Activated CD8-positive, alpha-beta T cell treated with anti-CD3 and anti-CD28 coated beads, Interleukin-2, amount 10 ng/mL, durations not matched to agents 7 days and 5 days (primary cell): ENCODE results near the gene PRPF38B. TPM values are rescaled to one million over a fixed set of nuclear protein-coding genes. Genes with fewer than 3 reads are reported as not detected.
A peak's percentile ranks its signal among the peaks of the same experiment; 100 is the strongest.
"Not testable (repeated sequence)": the region's sequence is repeated elsewhere in the genome, so short reads cannot be mapped to it uniquely, and the experiment has no call there.

Experiments used
- ATAC-seq: fragments of 150-1000 bp; cut with Tn5 transposase; one replicate; pipeline ENCODE4 v1.10.0; 2021; ENCODE audit warnings: moderate library complexity
- CTCF ChIA-PET: fragments of 350-600 bp; sonication (Branson Sonifier 250); formaldehyde crosslinking; loops from one replicate; lab custom pipeline; 2021; ENCODE audit warnings: antibody characterized with exemption; lab: Charles Lee
- POLR2A ChIA-PET: fragments of 350-600 bp; sonication (Branson Sonifier 250); formaldehyde crosslinking; loops from one replicate; lab custom pipeline; 2021; ENCODE audit warnings: antibody characterized with exemption; lab: Charles Lee
- DNase-seq: peaks from one replicate; pipeline ENCODE4 v3.0.0-alpha.2; 2020
- H3K27ac Mint-ChIP-seq: one replicate; pipeline ENCODE4 v1.8.0; 2021; ENCODE audit warnings: mild to moderate bottlenecking, mixed read lengths
- H3K27me3 Mint-ChIP-seq: one replicate; pipeline ENCODE4 v1.8.0; 2021; ENCODE audit warnings: low read depth, mixed read lengths
- H3K36me3 Mint-ChIP-seq: one replicate; pipeline ENCODE4 v1.8.0; 2021; ENCODE audit warnings: low read depth, mixed read lengths
- H3K4me1 Mint-ChIP-seq: one replicate; pipeline ENCODE4 v1.8.0; 2021; ENCODE audit warnings: low read depth, mixed read lengths
- H3K4me3 Mint-ChIP-seq: one replicate; pipeline ENCODE4 v1.8.0; 2021; ENCODE audit warnings: mild to moderate bottlenecking, mixed read lengths
- H3K9me3 Mint-ChIP-seq: one replicate; pipeline ENCODE4 v1.8.0; 2022; ENCODE audit warnings: mixed read lengths; ENCODE audit not compliant: insufficient read depth
- total RNA-seq, 2 experiments: library from RNA; stranded (reverse); gene quantifications; one replicate each; pipeline ENCODE4 v1.2.3, GENCODE V29; 2021

Gene PRPF38B
- total RNA-seq, 2 experiments from 2014 or later = 66.8 to 69.1 TPM

DNA sequence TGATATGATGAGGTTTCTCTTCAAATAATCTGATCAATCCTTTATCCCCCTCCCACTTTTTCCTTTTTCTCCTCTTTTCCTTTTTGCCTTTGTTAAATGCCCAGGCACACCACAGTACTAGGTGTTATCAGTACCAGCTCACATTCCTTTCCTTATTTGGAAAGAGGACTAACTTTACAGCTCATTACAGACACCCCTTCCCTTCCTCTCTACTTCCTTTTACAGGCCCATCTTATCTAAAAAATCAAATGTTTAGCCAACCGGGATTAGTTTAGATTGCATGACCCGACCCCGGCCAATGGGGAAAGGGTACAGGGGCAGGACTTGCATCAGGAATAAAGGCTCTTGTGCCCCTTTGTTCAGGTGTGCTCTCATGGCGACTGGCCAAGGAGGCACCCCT lies 10.4 kb upstream of the PRPF38B start:
- CTCF ChIA-PET = interaction anchor here (0.9 to 3.3 kb wide), 3 partner anchors 10 to 34 kb away, joined by 3 to 20 read pairs (median 3); partner anchors contain the start of gene PRPF38B

DNA sequence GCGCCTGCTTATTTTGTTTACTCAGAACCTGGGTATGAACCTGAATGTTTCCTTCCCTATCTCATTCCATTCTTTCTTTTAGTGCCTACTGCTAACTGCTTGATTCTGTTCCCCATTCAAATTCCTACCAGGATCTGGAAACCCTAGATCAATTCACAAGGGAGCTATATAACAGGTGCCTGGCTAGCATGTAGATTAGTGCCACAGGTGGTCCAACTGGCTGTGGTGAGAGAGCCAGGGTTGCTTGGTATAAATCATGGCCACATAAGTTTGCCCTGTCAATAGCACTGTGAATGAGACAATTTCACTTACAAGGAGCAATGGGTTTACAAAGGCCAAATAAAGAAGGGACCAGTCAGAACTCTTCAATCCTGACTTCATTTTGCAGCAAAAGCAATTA lies 6.6 kb upstream of the PRPF38B start:
- Mint-ChIP-seq H3K36me3 (peaks cover 4% of the 10 kb centered on the region), H3K9me3 (no peaks in the 10 kb centered on the region), H3K27me3 (peaks cover 5% of the 10 kb centered on the region), H3K4me3 (no peak overlapping the region), H3K27ac (no peak overlapping the region), H3K4me1 (peaks cover 11% of the 10 kb centered on the region)
- no peak for ATAC-seq
- DNase-seq = no peak
- POLR2A ChIA-PET = no interaction called here
- CTCF ChIA-PET = no interaction called here

More for the DNA sequence above, 10.4 kb upstream of the PRPF38B start:
- POLR2A ChIA-PET = interaction anchor here (8.4 kb wide), 1 partner anchor 10 kb away, joined by 65 read pairs; the partner anchor contains the start of gene PRPF38B
- not testable (repeated sequence) for H3K4me3 Mint-ChIP-seq, H3K27me3 Mint-ChIP-seq, ATAC-seq, H3K9me3 Mint-ChIP-seq, DNase-seq, H3K27ac Mint-ChIP-seq, H3K36me3 Mint-ChIP-seq
- H3K4me1 Mint-ChIP-seq = peaks cover 10% of the 10 kb centered on the region

DNA sequence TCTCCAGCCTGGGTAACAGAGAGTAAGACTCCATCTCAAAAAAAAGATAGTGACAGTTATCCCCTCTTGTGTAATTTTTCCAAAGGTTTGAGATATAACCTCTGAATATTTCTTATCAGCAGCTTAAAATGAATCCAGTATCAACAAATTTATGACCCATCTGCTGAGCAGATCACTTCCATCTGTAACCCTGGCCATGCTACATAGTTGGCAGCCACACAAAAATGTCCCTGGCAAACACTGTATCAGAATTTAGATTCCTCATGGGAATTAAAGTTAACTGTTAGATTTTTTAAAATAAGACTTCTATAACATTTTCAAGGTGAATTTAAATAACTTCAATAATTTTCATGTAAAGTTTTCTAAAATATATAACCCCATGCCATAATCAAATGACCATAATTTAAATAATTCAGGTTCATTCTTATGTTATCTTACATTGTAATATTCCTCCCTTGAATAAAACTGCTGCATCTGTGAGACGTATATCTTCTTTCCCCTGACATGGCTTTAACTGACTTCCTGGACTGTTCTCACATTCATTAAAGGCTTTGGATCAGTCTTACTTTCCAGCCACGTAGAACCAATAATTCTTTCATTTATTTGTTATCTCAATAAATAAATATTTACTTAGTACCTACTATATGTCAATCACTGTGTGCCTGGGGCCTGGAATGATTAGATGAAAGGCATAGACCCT lies 5.3 kb upstream of the PRPF38B start:
- POLR2A ChIA-PET = no interaction called here
- CTCF ChIA-PET = no interaction called here
- H3K27ac Mint-ChIP-seq = no peak overlapping the region

DNA sequence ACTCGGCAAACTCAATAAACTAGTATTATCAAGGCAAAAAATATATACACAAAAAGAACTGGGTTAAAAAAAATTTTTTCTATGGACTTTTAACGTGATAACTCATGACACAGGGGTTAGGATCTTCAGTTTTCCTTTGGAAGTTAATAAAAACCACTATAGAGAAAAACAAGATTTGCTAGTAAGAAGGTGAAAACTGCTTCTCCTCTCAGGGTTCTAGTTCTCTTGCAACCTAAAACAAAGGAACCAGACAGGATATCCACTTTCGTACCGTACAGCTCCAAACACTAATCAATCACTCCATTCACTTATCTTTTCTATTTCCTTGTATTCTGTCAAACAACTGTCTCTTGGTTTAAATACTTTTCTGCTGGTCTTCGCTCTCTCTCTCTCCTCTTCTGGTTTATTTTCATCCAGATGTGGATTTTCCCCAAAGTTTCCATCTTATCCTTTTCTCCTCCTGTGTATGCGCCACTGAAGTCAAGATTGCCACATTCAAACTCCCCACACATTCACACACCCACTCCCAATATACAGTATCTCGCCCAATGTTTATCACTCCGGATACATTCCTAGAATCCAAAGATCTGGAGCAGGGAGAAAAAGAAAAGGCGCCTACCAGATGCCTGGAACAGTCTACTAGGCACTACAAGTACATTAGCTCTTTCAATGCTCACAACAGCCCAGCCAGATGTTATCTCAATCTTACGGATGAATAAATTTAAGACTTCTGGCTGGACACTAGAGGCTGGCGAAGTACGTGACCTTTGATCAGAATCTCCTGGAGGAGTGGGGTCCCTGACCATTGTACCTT lies 775 bp upstream of the PRPF38B start:
- peaks cover 37% of the 10 kb centered on the region for H3K36me3 Mint-ChIP-seq
- CTCF ChIA-PET = interaction anchor here (0.7 to 5.6 kb wide), 24 partner anchors 9 to 491 kb away, joined by 3 to 103 read pairs (median 6); partner anchors contain the start of genes EEIG2, HENMT1 and SLC25A24
- peak overlapping the region; percentile 96 for H3K4me3 Mint-ChIP-seq
- ATAC-seq (peak; percentile 3), DNase-seq (no peak)
- H3K27me3 Mint-ChIP-seq = no peaks in the 10 kb centered on the region
- no peaks in the 10 kb centered on the region for H3K9me3 Mint-ChIP-seq
- peaks cover 34% of the 10 kb centered on the region for H3K4me1 Mint-ChIP-seq
- POLR2A ChIA-PET = interaction anchor here (0.6 to 5.4 kb wide), 30 partner anchors 11 to 491 kb away, joined by 3 to 252 read pairs (median 6); partner anchors contain the start of genes EEIG2, HENMT1, SLC25A24 and STXBP3
- H3K27ac Mint-ChIP-seq = peak overlapping the region; percentile 99

More for the DNA sequence above, 5.3 kb upstream of the PRPF38B start:
- ATAC-seq = no peak
- peaks cover 5% of the 10 kb centered on the region for H3K27me3 Mint-ChIP-seq
- H3K4me1 Mint-ChIP-seq = peaks cover 22% of the 10 kb centered on the region
- DNase-seq = no peak
- no peaks in the 10 kb centered on the region for H3K9me3 Mint-ChIP-seq
- H3K36me3 Mint-ChIP-seq = peaks cover 5% of the 10 kb centered on the region
- H3K4me3 Mint-ChIP-seq = no peak overlapping the region

DNA sequence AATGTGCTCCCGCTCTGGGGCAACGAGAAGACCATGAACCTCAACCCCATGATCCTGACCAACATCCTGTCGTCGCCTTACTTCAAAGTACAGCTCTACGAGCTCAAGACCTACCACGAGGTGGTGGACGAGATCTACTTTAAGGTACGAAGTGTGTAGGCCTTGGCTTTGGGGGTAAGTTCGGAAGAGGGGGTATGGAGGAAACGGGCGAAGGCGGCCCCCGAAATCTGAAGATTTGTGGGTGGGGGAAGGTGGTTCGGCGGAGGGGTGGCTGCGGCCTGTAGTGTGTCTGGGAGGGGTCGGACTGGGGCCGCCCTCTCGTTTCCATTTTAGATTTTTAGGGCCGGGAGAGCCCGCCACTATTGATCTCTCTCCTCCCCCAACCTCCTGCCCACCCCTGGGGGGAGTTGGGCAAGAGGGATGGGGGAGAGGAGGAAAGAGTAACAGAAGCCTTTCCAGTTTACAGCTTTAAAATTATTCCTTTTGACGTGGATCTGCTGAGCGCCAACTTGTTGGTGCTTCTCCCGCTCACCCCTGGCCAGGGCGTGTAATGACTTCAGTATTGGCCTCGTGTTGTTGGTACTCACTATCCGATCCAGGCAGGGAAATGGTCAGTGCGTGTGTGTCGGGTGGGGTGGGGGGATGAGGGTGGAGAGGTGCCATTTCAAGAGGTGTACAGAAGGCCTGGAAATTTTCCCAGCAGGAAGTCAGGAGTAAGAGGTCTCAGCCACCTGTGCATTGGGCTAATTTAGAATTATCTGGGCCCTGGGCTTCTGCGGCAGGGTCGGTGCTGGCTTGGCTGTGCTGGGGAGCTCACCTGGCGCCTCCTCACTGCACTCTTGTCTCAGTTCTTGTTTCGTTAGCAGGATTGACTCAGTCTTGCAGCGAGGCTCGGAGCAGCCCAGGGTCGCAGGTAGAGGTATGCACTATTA lies 880 bp downstream of the PRPF38B start:
- Mint-ChIP-seq H3K27ac (peak overlapping the region; percentile 99), H3K9me3 (no peaks in the 10 kb centered on the region), H3K36me3 (peaks cover 53% of the 10 kb centered on the region), H3K4me1 (peaks cover 51% of the 10 kb centered on the region), H3K4me3 (peak overlapping the region; percentile 96), H3K27me3 (no peaks in the 10 kb centered on the region)
- DNase-seq = peak; percentile 92
- ATAC-seq = peak; percentile 81
- POLR2A ChIA-PET = interaction anchor here (0.6 to 5.4 kb wide), 31 partner anchors 11 to 793 kb away, joined by 3 to 252 read pairs (median 6); partner anchors contain the start of genes EEIG2, HENMT1 and STXBP3
- CTCF ChIA-PET = interaction anchor here (0.7 to 5.6 kb wide), 29 partner anchors 8 to 492 kb away, joined by 3 to 103 read pairs (median 5); partner anchors contain the start of genes EEIG2, HENMT1 and SLC25A24

DNA sequence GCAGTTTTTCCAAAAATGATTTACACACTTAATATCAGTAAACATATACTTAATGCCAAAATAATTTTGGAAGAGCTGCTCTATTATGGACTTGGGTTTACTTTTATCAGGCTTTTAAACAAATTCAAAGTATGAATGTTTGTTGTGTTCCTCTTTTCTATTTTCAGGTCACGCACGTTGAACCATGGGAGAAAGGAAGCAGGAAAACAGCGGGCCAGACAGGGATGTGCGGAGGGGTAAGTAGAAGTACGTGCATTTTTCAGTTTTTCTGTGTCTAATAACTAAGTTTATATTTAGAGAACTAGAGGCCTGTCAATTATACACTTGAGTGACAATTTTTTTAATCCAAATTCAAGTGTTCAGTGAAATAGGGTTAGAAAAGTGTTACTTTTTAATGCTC lies 3.4 kb downstream of the PRPF38B start:
- no peaks in the 10 kb centered on the region for H3K27me3 Mint-ChIP-seq
- H3K4me3 Mint-ChIP-seq = peak overlapping the region; percentile 71
- H3K27ac Mint-ChIP-seq = peak overlapping the region; percentile 81
- peaks cover 75% of the 10 kb centered on the region for H3K36me3 Mint-ChIP-seq
- H3K9me3 Mint-ChIP-seq = no peaks in the 10 kb centered on the region
- POLR2A ChIA-PET = interaction anchor here (0.6 to 5.4 kb wide), 3 partner anchors 8 to 48 kb away, joined by 3 to 67 read pairs (median 4); partner anchors contain the start of gene HENMT1
- ATAC-seq (no peak), DNase-seq (no peak)
- peaks cover 62% of the 10 kb centered on the region for H3K4me1 Mint-ChIP-seq
- CTCF ChIA-PET = interaction anchor here (0.6 to 5.6 kb wide), 3 partner anchors 13 to 417 kb away, joined by 3 to 103 read pairs (median 3); a partner anchor contains a TSS

DNA sequence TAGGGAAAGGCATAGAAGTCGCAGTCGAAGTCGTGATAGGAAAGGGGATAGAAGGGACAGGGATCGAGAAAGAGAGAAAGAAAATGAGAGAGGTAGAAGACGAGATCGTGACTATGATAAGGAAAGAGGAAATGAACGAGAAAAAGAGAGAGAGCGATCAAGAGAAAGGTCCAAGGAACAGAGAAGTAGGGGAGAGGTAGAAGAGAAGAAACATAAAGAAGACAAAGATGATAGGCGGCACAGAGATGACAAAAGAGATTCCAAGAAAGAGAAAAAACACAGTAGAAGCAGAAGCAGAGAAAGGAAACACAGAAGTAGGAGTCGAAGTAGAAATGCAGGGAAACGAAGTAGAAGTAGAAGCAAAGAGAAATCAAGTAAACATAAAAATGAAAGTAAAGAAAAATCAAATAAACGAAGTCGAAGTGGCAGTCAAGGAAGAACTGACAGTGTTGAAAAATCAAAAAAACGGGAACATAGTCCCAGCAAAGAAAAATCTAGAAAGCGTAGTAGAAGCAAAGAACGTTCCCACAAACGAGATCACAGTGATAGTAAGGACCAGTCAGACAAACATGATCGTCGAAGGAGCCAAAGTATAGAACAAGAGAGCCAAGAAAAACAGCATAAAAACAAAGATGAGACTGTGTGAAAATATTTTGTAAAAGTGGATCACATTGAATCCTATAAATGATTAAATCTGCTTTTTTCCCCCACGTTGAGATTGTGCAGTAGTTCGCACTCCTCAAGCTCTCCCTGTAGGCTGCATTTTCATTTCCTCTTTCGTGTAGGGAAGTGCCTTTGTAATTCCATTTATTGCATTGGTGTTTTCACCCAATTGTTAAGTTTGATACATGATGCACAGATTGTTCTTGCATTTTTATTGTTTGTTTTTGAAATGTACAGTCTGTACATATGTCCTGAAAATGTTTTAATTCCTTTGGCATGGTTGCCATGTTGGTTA lies 7.5 kb downstream of the PRPF38B start:
- POLR2A ChIA-PET = no interaction called here
- ATAC-seq (no peak), DNase-seq (no peak)
- Mint-ChIP-seq H3K4me1 (peaks cover 82% of the 10 kb centered on the region), H3K27ac (peak overlapping the region; percentile 87), H3K4me3 (peak overlapping the region; percentile 62), H3K9me3 (no peaks in the 10 kb centered on the region), H3K36me3 (peaks cover 77% of the 10 kb centered on the region), H3K27me3 (no peaks in the 10 kb centered on the region)
- CTCF ChIA-PET = no interaction called here

DNA sequence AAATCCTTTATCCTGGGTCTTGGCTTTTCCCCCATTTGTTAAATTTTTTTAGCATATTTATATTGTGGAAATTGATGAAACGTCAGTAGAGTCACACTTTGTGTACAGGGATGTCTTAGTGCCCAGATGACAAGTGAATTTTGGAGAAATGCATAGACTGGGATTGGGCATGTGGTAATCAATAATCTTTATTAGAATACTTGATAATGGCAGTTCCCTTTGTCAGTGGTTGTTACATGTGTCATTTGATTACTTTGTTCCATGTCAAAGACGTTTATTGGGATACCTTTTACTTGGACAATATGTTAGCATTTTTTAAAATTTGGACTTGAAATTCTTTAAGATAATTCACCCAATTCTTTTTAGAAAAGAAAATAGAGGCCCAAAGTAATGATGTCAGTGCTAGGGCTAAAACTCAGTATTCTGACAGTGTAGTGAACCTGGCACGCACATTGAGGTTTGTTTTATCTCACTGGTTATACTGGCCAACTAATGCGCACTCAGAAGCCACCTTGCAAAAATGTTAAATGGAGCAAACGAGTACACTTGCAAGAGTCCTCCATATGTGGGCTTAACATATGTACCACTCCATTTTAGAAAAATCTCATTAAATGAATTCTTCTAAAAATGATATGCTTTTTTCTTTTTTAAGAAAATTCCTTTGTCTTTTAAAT lies 9.2 kb downstream of the PRPF38B start:
- H3K27ac Mint-ChIP-seq = no peak overlapping the region
- H3K9me3 Mint-ChIP-seq = no peaks in the 10 kb centered on the region
- DNase-seq (no peak), ATAC-seq (no peak)
- CTCF ChIA-PET = interaction anchor here (1.0 to 2.9 kb wide), 2 partner anchors 8 to 10 kb away, joined by 4 to 19 read pairs; partner anchors contain the start of gene PRPF38B
- peaks cover 84% of the 10 kb centered on the region for H3K4me1 Mint-ChIP-seq
- no peak overlapping the region for H3K4me3 Mint-ChIP-seq
- H3K27me3 Mint-ChIP-seq = no peaks in the 10 kb centered on the region
- peaks cover 65% of the 10 kb centered on the region for H3K36me3 Mint-ChIP-seq
- POLR2A ChIA-PET = interaction anchor here (0.7 to 4.7 kb wide), 2 partner anchors 8 to 798 kb away, joined by 3 to 67 read pairs; partner anchors contain the start of gene PRPF38B

DNA sequence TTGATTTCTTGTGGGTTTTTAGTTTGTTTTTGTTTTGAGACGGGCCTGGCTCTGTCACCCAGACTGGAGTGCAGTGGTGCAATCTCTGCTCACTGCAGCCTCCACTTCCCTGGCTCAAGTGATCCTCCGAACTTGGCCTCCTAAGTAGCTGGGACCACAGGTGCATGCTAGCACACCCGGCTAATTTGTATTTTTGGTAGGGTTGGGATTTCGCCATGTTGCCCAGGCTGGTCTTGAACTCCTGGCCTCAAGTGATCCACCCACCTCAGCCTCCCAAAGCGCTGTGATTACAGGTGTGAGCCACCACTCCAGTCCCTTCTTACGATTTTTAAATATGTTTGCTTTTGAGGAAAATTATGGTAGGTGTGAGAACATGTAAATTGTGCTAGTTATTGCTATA lies 10.0 kb downstream of the PRPF38B start:
- Mint-ChIP-seq H3K4me1 (peaks cover 76% of the 10 kb centered on the region), H3K36me3 (peaks cover 57% of the 10 kb centered on the region)
- DNase-seq, H3K27ac Mint-ChIP-seq, H3K27me3 Mint-ChIP-seq, ATAC-seq, H3K9me3 Mint-ChIP-seq, H3K4me3 Mint-ChIP-seq: not testable (repeated sequence)
- ChIA-PET POLR2A (interaction anchor here (0.7 to 4.7 kb wide), 2 partner anchors 9 to 798 kb away, joined by 3 to 67 read pairs; partner anchors contain the start of gene PRPF38B), CTCF (interaction anchor here (1.2 to 2.9 kb wide), 2 partner anchors 9 to 55 kb away, joined by 3 to 19 read pairs; partner anchors contain the start of gene PRPF38B)
